Neutrophil (primary cell): ENCODE measurements around the gene EPB41L4B.

Source experiments
- H3K27ac ChIP-seq: fragments of 200-600 bp; sonication (generic); 2 replicates; pipeline ENCODE4 v1.5.1; 2016; ENCODE audit warnings: mild to moderate bottlenecking, moderate library complexity
- H3K27me3 ChIP-seq: fragments of 200-600 bp; sonication (generic); 2 replicates; pipeline ENCODE4 v1.6.0; 2016; ENCODE audit warnings: mild to moderate bottlenecking
- H3K36me3 ChIP-seq: fragments of 200-600 bp; sonication (generic); 2 replicates; pipeline ENCODE4 v1.5.1; 2017
- H3K4me1 ChIP-seq, 2 experiments: fragments of 200-600 bp in 1 of 2; sonication (generic) in 1 of 2; 1 replicate in 1 of 2; 2 replicates in 1 of 2; pipeline versions ENCODE4 v1.5.1 to v1.6.1; 2013 to 2016; ENCODE audit warnings: low read depth in 1 of 2, low read length in 1 of 2, mild to moderate bottlenecking in 1 of 2, moderate library complexity in 1 of 2; ENCODE audit not compliant: control insufficient read depth in 1 of 2, insufficient read depth in 1 of 2
- H3K4me3 ChIP-seq, 2 experiments: fragments of 200-600 bp in 1 of 2; sonication (generic) in 1 of 2; 1 replicate in 1 of 2; 2 replicates in 1 of 2; pipeline ENCODE4 v1.5.1; 2013 to 2016; ENCODE audit warnings: low read depth in 1 of 2, low read length in 1 of 2, mild to moderate bottlenecking in 1 of 2, moderate library complexity in 1 of 2
- H3K9me3 ChIP-seq: fragments of 200-600 bp; sonication (generic); 2 replicates; pipeline ENCODE4 v1.5.1; 2016
- TF ChIP-seq, protein P1 (sequence below): fragments of 200-600 bp; sonication (generic); IDR thresholded peaks from 2 replicates; pipeline ENCODE4 v1.5.1; 2016; ENCODE audit warnings: antibody characterized with exemption

EPB41L4B gene

DNA sequence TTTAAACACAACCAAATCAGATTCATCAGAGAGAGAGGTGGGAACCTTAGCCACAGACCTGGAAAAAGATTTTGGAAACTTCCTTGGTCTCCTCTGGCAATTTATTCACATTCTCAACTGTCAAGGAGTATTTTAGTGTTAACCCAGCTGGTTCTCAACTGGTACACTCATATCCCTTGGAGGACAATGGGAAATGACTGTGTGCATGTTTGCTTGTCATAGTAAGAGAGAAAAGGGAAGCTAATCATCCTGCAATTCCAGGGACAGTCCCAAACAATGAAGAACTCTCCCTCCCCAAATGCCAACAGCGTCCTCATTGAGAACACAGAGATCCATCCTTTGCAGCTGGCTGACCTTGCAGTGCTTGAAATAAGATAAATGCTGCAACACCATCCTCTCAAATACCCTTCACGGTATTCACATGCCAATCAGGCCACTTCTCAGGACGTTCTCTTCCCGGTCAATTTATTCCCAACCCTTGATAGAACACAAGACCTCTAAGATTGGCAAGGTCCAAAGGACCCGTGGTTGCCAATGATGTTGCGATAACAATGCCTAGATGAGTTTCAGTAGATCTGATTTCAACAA lies 75.5 kb downstream of the EPB41L4B start:
- no peaks in the 10 kb centered on the region for H3K9me3 ChIP-seq
- no peaks in the 10 kb centered on the region for H3K36me3 ChIP-seq
- H3K27me3 ChIP-seq, result peaks cover 69% of the 10 kb centered on the region
- no peak overlapping the region for H3K27ac ChIP-seq
- no peak overlapping the region for H3K4me3 ChIP-seq
- no peaks in the 10 kb centered on the region for H3K4me1 ChIP-seq
- TF ChIP-seq, protein P1, sequence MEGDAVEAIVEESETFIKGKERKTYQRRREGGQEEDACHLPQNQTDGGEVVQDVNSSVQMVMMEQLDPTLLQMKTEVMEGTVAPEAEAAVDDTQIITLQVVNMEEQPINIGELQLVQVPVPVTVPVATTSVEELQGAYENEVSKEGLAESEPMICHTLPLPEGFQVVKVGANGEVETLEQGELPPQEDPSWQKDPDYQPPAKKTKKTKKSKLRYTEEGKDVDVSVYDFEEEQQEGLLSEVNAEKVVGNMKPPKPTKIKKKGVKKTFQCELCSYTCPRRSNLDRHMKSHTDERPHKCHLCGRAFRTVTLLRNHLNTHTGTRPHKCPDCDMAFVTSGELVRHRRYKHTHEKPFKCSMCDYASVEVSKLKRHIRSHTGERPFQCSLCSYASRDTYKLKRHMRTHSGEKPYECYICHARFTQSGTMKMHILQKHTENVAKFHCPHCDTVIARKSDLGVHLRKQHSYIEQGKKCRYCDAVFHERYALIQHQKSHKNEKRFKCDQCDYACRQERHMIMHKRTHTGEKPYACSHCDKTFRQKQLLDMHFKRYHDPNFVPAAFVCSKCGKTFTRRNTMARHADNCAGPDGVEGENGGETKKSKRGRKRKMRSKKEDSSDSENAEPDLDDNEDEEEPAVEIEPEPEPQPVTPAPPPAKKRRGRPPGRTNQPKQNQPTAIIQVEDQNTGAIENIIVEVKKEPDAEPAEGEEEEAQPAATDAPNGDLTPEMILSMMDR, result no peak

DNA sequence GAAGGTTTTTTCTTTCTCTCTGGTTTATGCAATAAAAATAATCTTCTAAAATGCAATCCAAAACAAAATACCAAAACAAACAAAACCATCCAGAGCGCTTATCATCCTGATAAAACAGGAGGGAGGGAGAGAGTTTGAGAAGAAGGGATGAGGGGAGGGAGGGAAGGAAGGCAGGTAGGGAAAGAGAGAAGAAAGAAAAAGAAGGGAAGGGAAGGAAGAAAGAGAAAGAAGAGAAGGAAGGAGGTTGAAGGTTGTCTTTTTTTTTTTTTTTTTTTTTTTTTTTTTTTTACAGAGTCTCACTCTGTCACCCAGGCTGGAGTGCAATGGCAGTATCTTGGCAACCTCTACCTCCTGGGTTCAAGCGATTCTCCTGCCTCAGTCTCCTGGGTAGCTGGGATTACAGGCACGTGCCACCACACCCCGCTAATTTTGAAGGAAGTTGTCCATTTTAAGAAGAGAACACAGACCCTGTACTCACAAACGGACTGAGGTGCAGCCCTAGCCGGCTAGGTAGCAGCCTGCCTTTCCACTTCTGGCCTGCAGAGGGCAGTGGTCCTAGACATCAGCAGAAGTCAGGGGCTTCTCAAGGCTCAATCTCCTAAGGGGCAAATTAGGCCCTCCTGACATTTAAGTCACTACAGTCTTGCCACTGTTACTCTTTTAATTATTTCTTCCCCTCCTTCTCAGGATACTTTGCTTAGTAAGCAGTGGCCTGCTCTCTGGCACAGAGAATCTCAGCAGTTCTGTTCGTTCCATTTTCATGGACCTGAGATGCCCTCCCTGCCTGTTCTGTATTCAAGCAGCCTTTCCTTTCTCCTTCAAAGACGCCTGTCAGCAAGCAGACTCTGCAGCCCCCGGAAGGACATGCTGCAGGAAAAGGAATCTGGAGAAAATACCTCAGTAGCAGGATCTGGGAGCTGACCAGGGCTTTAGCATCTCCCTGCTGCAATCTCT lies 76.4 kb downstream of the EPB41L4B start:
- TF ChIP-seq, protein P1, result peak; percentile 75
- Histone ChIP-seq H3K27ac (no peak overlapping the region), H3K4me3 (no peak overlapping the region), H3K4me1 (no peaks in the 10 kb centered on the region), H3K36me3 (no peaks in the 10 kb centered on the region), H3K9me3 (no peaks in the 10 kb centered on the region), H3K27me3 (peaks cover 76% of the 10 kb centered on the region)

DNA sequence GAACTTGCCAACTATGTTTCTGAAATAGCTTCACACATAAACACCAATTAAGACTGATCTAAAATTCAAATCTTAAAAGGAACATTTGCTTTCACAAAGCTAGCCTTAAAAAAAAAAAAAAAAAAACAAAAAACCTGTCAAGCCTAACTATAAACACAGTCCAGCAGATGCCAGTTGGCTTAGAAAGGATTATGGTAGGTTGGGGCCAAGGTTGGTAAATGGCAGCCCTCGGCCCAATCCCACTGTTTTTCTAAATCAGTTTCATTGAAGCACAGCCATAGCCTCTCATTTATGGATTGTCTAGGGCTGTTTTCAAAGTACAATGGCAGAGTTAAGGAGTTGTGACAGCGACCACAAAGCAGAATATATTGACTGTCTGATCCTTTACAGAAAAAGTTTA lies 78.1 kb downstream of the EPB41L4B start:
- Histone ChIP-seq H3K4me1 (no peaks in the 10 kb centered on the region), H3K27ac (no peak overlapping the region), H3K27me3 (peaks cover 80% of the 10 kb centered on the region), H3K36me3 (no peaks in the 10 kb centered on the region), H3K9me3 (no peaks in the 10 kb centered on the region), H3K4me3 (no peak overlapping the region)
- TF ChIP-seq, protein P1, result no peak

- no peaks in the 10 kb centered on the region for H3K4me1 ChIP-seq
- TF ChIP-seq, protein P1, result no peak
Observed at GRCh38 chr9:109242014-109242413, 78.8 kb downstream of the EPB41L4B start.

GRCh38 chr9:109241207-109241606 lies 79.7 kb downstream of the EPB41L4B start:
- H3K9me3 ChIP-seq, result no peaks in the 10 kb centered on the region
- H3K27ac ChIP-seq, result no peak overlapping the region
- no peak overlapping the region for H3K4me3 ChIP-seq
- no peaks in the 10 kb centered on the region for H3K4me1 ChIP-seq
- H3K36me3 ChIP-seq, result no peaks in the 10 kb centered on the region
- H3K27me3 ChIP-seq, result peaks cover 67% of the 10 kb centered on the region
- TF ChIP-seq, protein P1, result no peak

More at GRCh38 chr9:109242014-109242413, 78.8 kb downstream of the EPB41L4B start:
- no peak overlapping the region for H3K4me3 ChIP-seq
- H3K9me3 ChIP-seq, result no peaks in the 10 kb centered on the region
- no peak overlapping the region for H3K27ac ChIP-seq
- H3K36me3 ChIP-seq, result no peaks in the 10 kb centered on the region
- peaks cover 73% of the 10 kb centered on the region for H3K27me3 ChIP-seq
